GM19467 (cell line): ENCODE results near the gene NTM.

ENCODE experiments used
- ATAC-seq: cut with Tn5 transposase; IDR thresholded peaks from one replicate; pipeline ENCODE4 v1.9.1; 2021; ENCODE audit warnings: mild to moderate bottlenecking, moderate library complexity; ENCODE audit not compliant: unreplicated experiment

Gene NTM

GRCh38 chr11:131758726-131759125, 388.3 kb downstream of the NTM start:
- ATAC-seq: no peak

DNA sequence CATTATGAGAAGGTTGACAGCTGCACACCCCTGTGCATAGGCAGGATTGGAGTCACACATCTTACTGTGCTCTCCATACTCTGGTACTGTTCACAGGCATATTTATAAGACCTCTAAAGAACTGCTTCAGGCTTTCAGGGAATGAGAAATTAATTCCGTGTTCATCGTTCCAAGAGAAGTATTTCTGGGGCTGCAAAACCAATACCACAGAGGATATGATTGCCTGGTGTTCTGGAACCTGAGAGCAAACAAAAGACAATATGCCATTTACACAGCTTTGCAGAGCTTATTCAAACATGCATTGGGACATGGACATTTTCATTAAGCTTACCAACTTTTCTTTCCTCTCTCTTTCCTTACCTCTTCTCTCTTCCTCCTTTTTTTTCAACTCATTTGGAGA, 388.7 kb downstream of the NTM start:
- no peak for ATAC-seq

- ATAC-seq: no peak
These were observed 390.0 kb downstream of the NTM start for GRCh38 chr11:131760091-131761061.

GRCh38 chr11:131762346-131763110, 392.1 kb downstream of the NTM start:
- ATAC-seq: no peak

DNA sequence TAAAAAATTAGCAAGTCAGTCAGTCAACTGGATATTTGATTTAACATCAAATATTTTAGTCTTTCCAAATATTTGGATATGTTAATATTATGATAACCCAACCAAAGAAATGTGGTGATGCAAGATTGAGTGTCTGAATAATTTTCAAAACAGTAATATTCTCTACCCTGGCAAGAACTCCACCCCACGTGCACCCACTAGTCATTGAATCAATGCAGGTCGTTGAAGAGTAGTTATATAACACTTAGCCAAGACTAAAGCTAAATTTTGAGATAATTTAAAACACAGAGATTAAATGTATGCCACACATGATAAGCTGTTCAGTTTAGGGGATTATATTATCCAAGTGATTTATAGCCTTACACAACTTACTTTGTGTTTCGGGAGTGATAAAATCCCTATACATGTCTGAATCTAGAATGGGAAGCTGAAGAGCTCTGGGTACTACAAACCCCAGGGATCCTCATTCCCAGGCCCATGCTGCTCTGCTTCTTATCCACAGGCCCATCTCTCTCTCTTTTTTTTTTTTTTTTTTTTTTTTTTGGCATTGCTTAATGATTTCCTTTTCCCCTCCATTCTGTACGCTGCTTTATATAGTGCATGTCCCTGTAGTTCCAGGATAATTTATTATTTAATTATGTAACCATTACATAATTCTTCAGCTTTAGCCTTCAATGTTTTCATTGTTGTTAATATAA, 392.9 kb downstream of the NTM start:
- no peak for ATAC-seq

DNA sequence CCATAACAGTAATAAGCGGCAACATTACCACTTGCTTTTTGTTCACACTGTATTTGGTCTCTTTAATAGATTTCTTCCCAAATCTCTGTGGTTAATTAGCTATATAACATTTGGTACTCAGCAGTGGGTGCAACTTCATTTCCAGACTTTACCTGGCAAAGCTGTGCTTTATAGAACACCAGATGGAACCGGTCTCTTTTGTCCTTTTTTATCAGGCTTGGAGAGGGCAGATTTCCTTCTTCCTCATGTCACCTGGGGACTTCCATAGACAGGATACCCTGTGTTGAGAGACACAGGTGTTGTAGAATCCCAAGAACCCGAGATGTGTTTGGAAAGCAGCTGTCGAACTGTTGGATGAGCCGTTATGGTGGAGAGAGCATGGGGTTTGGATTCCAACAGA, 393.7 kb downstream of the NTM start:
- no peak for ATAC-seq

- ATAC-seq: no peak
These were observed 394.2 kb downstream of the NTM start for GRCh38 chr11:131764649-131765048.

DNA sequence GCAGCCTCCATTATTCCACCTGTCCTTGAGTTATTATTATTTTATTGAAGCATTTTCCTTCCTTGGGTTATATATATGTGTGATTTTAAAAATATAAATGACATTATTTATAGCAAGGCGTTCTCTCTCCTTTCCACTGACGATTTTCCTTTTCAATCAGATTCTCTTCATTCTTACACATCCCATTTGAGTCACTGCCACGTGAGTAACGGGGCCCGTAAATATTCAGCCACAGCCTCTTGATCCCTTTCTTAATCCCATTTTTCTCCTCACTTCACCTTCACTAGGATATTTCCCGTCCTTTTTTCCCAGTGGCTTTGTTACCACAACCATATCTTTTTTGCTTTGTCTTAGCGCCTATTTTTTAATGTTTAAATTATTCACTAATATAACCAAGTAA, 396.2 kb downstream of the NTM start:
- ATAC-seq: no peak

DNA sequence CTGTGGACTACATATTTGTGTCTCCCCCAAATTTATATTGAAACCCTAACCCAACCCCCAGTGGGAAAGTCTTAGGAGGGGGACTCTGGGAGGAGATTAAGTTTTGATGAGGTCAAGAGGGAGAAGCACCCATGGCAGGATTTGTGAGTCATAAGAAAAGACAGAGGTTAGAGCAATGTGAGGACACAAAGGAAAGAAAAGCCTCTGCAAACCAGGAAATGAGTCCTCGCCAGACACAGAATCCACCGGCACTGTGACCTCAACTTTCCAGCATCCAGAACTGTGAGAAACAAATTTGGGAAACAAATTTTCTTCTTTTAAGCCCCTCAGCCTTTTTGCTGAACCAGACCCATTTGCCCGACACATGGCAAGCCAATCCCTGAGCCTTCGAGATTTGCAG, 397.0 kb downstream of the NTM start:
- no peak for ATAC-seq

DNA sequence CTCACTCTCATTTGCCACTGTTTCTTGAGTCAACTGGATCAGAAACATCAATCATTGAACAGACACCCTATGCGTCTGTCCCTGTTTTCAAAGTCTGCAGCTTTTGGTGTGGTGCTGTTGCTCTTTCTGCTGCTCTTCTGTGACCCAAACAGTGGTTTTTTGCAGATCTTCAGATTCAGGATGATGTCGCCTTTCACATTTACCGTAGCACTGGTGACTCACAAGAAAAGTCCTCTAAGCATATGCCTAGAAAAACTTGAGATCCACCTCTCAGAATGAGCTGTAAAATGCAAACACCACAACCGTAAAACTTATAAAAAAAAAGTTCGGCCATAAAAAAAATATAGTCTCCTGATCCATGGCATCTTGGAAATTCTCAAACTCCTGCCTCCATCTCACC, 400.4 kb downstream of the NTM start:
- no peak for ATAC-seq

DNA sequence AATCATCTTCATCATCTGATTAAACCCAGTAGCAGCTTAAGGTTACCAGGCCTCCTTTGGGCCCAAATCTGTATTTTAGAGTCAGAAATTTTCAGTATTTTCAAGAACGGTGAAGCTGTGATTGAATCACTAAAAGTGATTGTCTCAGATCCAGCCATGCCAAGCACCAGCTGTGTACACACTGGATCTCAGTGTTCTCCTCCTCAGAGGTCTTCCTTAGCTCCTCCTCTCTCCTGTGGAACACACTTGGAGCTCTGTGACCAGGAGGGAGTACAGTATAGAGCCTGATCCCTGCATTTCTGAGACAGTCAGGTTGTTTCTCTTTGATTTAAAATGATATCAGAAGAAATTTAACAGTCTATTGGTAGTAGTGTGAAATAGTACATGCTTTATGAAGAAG, 401.1 kb downstream of the NTM start:
- no peak for ATAC-seq

GRCh38 chr11:131773626-131774025, 403.2 kb downstream of the NTM start:
- no peak for ATAC-seq

DNA sequence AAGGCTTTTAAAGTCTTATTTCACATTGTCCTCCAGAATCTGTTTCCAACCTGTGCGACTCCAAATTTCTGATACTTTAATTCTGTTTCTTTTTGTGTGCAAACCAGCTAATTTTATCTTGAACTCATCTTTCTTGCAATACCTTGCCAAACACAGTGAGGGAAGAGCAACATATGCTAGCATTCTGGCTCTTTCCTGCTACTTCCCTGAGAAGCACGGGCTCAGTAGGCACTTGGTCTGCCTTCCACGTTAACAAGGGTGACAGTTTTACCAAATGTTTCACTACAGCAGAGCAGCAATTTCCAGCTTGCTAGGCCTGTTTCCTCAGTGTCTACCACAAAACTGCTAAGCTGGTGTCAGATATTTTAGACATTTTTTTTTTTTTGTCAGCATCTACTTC, 405.8 kb downstream of the NTM start:
- ATAC-seq: no peak

- no peak for ATAC-seq
These were observed 415.4 kb downstream of the NTM start for GRCh38 chr11:131785801-131786200.

DNA sequence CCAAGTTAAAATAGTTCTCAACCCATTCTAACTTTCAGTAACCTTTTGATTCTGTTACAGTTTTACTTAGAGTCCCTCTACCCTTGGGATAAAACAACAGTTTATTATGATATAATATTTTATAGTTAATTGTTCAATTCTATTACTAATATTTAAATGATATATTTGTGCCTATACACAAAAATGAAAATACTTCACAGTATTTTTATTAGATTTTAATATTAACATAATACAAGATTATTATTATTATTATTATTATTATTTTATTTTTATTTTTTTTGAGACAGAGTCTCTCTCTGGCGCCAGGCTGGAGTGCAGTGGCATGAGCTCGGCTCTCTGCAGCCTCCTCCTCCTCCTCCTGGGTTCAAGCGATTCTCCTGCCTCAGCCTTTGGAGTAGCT, 416.7 kb downstream of the NTM start:
- ATAC-seq: no peak

- no peak for ATAC-seq
These were observed 420.2 kb downstream of the NTM start for GRCh38 chr11:131790586-131790985.

DNA sequence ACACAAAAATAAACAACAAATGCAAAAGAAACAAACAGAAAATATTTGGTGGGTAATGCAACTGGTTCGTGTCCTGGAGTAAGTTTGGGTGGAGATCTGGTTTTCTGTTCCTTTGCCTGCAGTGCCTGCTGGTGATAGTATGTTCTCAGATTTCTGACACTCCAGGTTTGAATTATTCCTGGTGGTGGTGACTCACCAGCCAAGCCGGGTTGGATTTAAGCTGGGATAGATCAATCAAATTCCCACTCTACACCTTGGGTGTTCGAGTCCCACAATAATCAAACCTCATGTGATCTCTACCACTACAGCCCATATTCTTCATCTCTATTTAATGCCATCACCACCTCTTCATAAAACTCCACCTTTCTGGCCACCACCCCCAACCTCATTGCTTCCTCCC, 421.8 kb downstream of the NTM start:
- ATAC-seq: no peak

DNA sequence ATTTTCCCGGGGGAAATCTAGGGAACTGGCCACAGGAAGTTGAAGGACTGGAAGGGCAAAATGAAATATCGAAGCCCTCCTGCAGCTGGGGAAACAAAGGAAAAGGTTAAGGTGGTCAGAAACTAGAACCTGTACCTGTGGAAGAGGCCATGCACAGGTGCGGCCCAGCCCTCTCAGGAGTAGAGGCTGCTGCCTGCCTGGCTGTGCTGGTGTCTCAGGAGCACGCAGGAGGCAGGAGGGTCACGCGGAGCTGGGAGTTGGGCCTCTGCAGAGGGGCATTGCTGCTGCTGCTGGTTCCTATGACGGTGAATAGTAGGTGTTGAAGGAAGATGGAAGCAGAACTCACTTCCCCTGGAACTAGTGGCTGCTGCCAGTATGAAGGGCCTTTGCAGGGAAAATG, 425.7 kb downstream of the NTM start:
- ATAC-seq: no peak

DNA sequence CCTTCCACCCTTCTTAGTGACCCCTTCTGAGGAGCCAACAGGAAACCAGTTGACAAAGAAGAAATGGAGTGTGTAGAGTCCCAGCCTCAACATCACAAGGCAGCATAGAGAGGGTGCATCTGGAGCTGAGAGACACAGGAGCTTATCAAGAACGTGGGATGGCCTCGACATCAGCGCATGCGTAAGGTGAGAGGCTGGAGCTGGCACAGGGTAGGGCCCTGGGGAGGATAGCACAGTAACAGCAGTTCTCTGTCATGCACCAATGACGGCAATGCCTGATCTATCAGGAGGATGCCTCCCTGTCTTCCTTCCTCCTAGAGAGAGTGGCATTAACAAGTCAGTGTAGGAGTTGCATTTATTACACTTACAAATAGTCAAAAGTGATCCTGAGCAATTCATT, 426.1 kb downstream of the NTM start:
- ATAC-seq: no peak

- no peak for ATAC-seq
These were observed 430.0 kb downstream of the NTM start for GRCh38 chr11:131800452-131800851.

- ATAC-seq: no peak
These were observed 432.2 kb downstream of the NTM start for GRCh38 chr11:131802440-131803115.
